ENCODE results near the gene CAMK2D.

- TF ChIP-seq, protein P1, sequence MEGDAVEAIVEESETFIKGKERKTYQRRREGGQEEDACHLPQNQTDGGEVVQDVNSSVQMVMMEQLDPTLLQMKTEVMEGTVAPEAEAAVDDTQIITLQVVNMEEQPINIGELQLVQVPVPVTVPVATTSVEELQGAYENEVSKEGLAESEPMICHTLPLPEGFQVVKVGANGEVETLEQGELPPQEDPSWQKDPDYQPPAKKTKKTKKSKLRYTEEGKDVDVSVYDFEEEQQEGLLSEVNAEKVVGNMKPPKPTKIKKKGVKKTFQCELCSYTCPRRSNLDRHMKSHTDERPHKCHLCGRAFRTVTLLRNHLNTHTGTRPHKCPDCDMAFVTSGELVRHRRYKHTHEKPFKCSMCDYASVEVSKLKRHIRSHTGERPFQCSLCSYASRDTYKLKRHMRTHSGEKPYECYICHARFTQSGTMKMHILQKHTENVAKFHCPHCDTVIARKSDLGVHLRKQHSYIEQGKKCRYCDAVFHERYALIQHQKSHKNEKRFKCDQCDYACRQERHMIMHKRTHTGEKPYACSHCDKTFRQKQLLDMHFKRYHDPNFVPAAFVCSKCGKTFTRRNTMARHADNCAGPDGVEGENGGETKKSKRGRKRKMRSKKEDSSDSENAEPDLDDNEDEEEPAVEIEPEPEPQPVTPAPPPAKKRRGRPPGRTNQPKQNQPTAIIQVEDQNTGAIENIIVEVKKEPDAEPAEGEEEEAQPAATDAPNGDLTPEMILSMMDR (conservative IDR thresholded peaks at IDR 0.05; ENCODE audit: low read length): no peak
- TF ChIP-seq EZH2phosphoT487 (IDR thresholded peaks at IDR 0.05; ENCODE audit: borderline replicate concordance, low read depth, low read length): no peak
These were observed 211.0 kb downstream of the CAMK2D start for GRCh38 chr4:113550510-113550909.

All from OCI-LY7 (cell line).